ENCODE data around the gene HOXC4.
"Not testable (repeated sequence)": the region's sequence is repeated elsewhere in the genome, so short reads cannot be mapped to it uniquely, and the experiment has no call there.

The HOXC4 gene

GRCh38 chr12:54051874-54052437 is 1.7 kb upstream of the HOXC4 start:
- in situ Hi-C loops (cut with MboI; ENCODE audit: low sequenced_read_pairs) = no loop called here

DNA sequence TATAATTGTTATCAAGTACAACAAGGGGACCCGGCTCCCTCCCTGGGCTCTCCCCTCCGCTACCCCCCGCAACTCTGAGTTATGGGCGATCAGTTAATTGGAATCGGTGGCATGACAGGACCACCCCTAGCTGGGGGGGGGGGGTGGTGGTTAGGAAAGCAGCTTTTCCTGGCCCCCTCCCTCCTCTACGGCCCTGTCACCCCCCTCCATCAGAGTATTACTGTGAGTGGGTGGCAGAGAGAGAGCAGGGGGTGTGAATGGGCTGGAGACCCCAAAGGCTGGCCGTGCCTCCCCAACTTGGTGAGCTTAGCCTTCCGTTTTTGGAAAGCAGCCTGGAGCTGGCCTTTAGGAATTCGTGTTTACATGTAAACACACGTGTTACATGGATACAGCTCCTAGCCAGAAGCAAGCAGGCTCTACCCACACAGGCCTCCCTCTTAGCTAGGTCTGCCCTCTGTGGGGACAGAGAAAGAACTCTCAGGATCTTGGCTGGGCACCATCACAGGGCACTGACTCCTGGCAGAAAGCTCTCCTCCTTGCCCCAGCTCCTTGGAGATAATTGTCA is 1.1 kb upstream of the HOXC4 start:
- in situ Hi-C loops (cut with MboI; ENCODE audit: low sequenced_read_pairs) = no loop called here

- in situ Hi-C loops (cut with MboI; ENCODE audit: low sequenced_read_pairs) = no loop called here
Observed at GRCh38 chr12:54053003-54053750, 458 bp upstream of the HOXC4 start.

- in situ Hi-C loops (cut with MboI; ENCODE audit: low sequenced_read_pairs) = no loop called here
Observed at GRCh38 chr12:54054742-54055194, 1.1 kb downstream of the HOXC4 start.

DNA sequence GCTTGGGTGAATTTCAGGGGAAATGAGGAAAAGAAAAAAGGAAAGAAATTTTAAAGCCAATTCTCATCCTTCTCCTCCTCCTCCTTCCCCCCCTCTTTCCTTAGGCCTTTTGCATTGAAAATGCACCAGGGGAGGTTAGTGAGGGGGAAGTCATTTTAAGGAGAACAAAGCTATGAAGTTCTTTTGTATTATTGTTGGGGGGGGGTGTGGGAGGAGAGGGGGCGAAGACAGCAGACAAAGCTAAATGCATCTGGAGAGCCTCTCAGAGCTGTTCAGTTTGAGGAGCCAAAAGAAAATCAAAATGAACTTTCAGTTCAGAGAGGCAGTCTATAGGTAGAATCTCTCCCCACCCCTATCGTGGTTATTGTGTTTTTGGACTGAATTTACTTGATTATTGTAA is 1.9 kb downstream of the HOXC4 start:
- in situ Hi-C loops (cut with MboI; ENCODE audit: low sequenced_read_pairs) = no loop called here

GRCh38 chr12:54056110-54056509 is 2.5 kb downstream of the HOXC4 start:
- in situ Hi-C loops (cut with MboI; ENCODE audit: low sequenced_read_pairs) = no loop called here

DNA sequence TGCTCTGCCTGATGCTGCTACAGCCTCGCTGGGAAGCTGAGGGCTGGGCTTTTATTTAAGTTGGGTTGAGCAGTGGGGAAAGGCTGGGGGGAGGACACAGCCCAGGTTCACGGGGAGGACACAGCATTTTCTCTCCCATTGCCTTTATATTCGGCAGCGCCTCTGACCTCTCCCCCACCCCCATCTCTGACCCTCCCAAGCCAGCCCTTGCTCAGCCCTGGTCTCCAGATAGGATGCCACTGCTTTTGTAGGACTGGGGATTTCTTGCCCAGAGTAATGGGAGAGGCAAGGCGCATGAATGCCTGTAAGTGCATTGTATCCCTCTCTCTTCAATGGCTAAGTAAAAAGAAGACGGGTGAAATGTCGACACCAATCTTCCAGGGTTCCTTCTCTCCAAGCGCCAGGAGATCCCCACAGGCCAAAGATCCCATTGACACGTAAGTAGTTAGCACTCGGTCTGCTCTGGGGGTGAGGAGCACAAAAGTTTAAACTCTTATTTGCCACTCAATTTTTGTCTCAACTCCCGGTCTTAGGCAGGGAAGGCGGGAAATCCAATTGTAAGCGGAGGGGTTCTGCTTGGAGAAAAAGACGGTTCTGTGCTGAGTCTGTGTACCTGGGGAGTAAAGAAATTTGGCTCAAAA is 4.6 kb downstream of the HOXC4 start:
- in situ Hi-C loops (cut with MboI; ENCODE audit: low sequenced_read_pairs) = no loop called here

DNA sequence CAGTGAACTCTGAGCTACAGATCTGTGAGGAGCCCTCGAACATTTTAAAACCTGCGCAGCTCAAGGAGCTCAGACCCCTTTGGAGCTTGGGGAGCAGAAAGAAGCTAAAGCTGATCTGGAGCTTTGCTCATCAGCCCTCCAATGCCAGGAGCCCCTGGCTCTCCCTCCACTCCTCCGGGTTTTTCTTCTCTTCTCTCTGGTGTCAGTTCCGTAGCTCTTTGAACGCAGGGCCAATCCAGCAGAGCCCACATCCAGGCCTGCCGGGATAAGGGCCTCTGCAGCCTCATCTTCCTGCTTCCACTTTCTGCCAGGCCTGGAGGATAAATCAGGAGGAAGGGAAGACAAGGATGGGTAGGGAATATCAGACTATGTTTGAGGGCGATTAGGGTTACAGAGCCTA is 6.0 kb downstream of the HOXC4 start:
- in situ Hi-C loops (cut with MboI; ENCODE audit: low sequenced_read_pairs) = no loop called here

DNA sequence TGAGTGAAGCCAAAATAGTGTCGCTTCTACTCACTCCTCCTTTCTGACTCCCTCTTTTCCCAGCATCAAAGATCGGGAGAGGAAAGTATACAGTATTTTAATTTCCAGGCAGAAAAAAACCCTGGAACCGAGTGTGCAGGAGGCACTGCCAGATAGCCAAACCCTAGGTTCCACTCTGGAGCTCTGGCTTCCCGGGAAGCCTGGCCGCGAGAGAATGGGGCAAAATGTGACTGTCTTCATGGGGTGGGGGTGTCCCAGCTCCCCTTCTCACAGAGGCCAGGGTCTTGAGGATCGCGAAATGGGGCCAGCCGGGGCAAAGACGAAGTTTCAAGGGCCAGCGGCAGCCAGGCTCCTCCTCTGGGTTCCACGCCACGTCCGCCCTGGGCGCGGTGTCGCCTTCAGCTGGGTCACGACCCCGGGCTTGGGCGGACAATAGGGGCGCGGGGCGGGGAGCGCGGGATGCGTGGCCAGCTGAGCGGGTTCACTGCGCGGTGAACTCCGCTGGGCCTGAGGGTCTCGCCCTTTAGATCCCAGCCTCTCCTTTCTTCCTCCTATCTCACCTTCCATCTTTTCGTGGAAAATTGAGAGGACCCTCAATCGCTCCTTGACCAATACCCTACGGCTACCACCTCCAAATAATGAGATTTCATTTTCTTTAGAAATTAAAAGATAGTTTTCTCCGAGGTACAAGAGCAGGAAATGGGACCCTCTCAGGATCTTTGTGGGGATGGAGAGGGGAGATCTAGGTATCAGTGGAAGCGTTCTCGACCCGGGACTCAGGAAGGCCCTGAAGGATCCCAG is 6.7 kb downstream of the HOXC4 start:
- in situ Hi-C loops (cut with MboI; ENCODE audit: low sequenced_read_pairs) = no loop called here

- in situ Hi-C loops (cut with MboI; ENCODE audit: low sequenced_read_pairs) = no loop called here
Observed at GRCh38 chr12:54060975-54061778, 7.5 kb downstream of the HOXC4 start.

- in situ Hi-C loops (cut with MboI; ENCODE audit: low sequenced_read_pairs) = no loop called here
Observed at GRCh38 chr12:54065677-54066076, 12.0 kb downstream of the HOXC4 start.

DNA sequence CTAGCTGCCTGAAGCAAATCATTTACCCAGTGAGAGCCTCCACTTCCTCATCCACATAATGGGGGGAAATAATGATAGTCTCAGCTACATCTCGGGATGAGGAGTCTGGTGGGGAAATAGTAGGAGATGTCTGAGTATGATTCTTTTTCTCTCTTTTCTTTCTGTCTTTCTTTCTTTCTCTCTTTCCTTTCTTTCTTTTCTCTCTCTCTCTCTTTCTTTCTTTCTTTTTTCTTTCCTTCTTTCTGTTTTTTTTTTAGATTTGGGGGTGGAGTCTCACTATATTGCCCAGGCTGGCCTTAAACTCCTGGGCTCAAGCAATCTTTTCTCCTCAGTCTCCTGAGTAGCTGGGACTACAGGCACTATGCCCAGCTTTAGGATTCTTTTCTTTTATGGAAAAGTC is 12.8 kb downstream of the HOXC4 start:
- in situ Hi-C loops (cut with MboI; ENCODE audit: low sequenced_read_pairs) = no loop called here

DNA sequence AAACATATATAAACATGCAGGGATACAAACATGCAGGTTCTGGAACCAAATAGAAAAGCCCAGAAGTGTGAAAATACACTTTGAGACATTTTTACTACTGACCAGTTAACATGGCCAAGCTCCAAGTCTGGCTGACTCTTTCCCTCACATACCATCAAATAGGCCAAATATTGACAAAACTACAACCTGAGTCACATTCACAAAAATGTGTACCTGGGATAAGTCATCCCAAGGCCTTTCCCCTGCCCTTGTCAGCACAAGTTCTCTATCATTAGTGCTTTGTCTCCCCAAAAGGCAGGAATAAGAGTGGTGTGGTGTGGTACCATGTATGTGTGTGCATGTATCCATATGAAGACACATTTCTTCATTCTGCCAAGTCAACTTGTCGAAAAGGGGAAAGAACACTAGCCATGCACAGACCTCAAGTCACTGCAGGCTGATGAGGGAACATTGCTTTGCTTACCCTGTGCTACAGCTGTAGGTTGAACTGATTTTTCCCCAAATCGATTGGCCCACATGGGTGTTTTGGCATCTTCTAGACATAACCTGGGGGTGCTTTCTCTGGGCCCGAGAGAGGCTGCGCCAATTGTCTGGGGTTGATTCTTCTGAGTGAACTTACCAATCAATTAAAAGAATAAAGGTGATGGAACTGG is 14.9 kb downstream of the HOXC4 start:
- in situ Hi-C loops (cut with MboI; ENCODE audit: low sequenced_read_pairs) = no loop called here

GRCh38 chr12:54071942-54072341 is 18.3 kb downstream of the HOXC4 start:
- in situ Hi-C loops (cut with MboI; ENCODE audit: low sequenced_read_pairs) = no loop called here

DNA sequence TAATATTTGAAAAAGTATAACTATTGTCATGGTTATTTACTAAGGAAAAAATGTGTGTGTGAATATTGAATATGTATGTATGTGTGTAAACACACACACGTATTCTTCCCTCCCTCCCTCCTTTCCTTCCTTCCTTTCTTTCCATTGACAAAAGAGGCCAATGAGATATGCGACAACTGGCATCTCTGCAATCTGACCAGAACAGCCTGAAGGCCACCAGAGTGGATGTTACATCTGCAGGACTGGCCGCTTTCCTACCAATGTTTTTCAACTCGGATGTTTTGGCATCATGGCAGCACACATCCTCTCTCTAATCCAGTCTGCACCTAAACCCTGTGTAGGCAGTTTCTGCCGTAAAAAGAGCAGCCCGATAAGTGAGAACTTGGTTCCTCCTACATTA is 20.7 kb downstream of the HOXC4 start:
- in situ Hi-C loops (cut with MboI; ENCODE audit: low sequenced_read_pairs) = no loop called here

DNA sequence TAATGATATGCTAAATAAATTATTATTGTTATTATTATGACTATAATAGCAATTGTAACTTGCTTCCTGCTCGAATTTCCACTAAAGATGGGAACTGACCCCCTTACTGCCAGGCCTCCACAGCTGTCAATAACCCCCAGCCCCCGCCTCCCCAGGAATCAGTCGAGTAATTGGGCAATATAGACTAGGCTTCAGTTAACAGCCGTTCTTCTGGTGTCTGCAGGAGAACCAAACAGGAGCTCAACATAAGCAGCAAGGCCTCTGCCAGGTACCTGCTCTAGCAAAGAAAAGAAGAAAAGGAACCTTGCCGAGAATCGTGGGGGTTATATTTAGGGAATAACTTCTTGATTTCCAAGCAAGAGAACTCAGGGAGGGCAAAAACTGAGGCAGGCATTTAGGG is 21.8 kb downstream of the HOXC4 start:
- in situ Hi-C loops (cut with MboI; ENCODE audit: low sequenced_read_pairs) = no loop called here

DNA sequence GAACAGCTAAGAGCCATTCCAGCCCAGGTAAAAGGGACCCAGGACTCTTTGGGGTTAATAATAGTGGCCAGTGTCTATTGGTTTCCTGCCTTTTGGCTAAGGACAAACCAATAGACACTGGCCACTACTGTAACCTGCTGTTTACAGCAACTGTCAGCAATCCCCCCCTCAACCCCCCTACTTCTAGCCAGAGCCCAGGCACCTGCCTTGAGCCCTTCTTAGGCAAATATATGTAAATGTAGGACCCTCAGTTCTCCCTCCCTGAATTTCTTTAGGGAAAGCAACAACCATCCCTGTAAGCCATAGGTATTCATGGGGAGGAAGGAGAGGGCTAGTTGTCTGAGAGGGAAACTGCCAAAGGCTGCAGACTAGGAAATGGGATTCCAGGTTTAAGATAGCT is 22.3 kb downstream of the HOXC4 start:
- in situ Hi-C loops (cut with MboI; ENCODE audit: low sequenced_read_pairs) = no loop called here

DNA sequence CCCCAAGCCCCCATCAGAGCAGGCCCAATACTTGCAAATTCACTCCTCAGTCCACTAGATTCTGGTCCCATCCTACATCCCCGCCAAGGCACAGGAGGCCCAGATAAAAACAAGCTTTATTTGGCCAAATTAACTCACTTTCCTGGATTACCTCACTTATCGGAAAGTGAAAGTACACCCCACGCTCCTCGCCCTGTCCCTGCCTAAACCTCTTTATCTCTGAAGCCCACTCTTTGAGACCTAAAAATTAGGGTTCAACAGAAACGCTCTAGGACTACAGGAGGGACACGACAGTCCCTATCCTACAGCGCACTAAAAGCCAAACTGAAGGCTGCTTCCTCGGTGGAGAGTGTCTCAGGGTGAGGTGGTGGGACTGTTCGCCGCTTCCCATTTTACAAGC is 24.2 kb downstream of the HOXC4 start:
- in situ Hi-C loops (cut with MboI; ENCODE audit: low sequenced_read_pairs) = not testable (repeated sequence)

- in situ Hi-C loops (cut with MboI; ENCODE audit: low sequenced_read_pairs) = not testable (repeated sequence)
Observed at GRCh38 chr12:54079115-54079514, 25.5 kb downstream of the HOXC4 start.
